Measurements from ENCODE around the gene OR8B12.

Gene OR8B12

GRCh38 chr11:124569697-124570096 is 26.2 kb upstream of the OR8B12 start, which contains the start of gene OR8A1:
TSS of gene OR8A1 (plus strand) at chr11:124569997. CDS start at chr11:124570120, 123 bp downstream.
- no peak for ATAC-seq
- TF ChIP-seq OSR1 (CRISPR knock-in tag; IDR thresholded peaks at IDR 0.05) (no peak), CREB5 (CRISPR knock-in tag; IDR thresholded peaks at IDR 0.05; ENCODE audit: low read depth) (no peak), ISL1 (CRISPR knock-in tag; IDR thresholded peaks at IDR 0.05) (no peak), TSHZ2 (CRISPR knock-in tag; IDR thresholded peaks at IDR 0.05) (no peak), ARNTL (CRISPR knock-in tag; IDR thresholded peaks at IDR 0.05; ENCODE audit: borderline replicate concordance, low read depth) (no peak), ESRRG (CRISPR knock-in tag; IDR thresholded peaks at IDR 0.05) (no peak), PPARA (CRISPR knock-in tag; IDR thresholded peaks at IDR 0.05; ENCODE audit: borderline replicate concordance) (no peak), CSDC2 (CRISPR knock-in tag; IDR thresholded peaks at IDR 0.05) (no peak), TOX (CRISPR knock-in tag; IDR thresholded peaks at IDR 0.05; ENCODE audit: borderline replicate concordance) (no peak), PATZ1 (CRISPR knock-in tag; IDR thresholded peaks at IDR 0.05; ENCODE audit: borderline replicate concordance) (no peak), ZFP30 (CRISPR knock-in tag; IDR thresholded peaks at IDR 0.05) (no peak), TCF4 (CRISPR knock-in tag; IDR thresholded peaks at IDR 0.05; ENCODE audit: borderline replicate concordance) (no peak), RARB (CRISPR knock-in tag; IDR thresholded peaks at IDR 0.05) (no peak), GLIS3 (CRISPR knock-in tag; IDR thresholded peaks at IDR 0.05) (no peak), ZNF70 (CRISPR knock-in tag; IDR thresholded peaks at IDR 0.05) (no peak), ZC3H10 (CRISPR knock-in tag; IDR thresholded peaks at IDR 0.05) (no peak), POU6F1 (CRISPR knock-in tag; IDR thresholded peaks at IDR 0.05; ENCODE audit: borderline replicate concordance, low read depth) (no peak), ZFP3 (CRISPR knock-in tag; IDR thresholded peaks at IDR 0.05) (no peak), ZNF8 (CRISPR knock-in tag; IDR thresholded peaks at IDR 0.05) (no peak), CSRNP3 (CRISPR knock-in tag; IDR thresholded peaks at IDR 0.05) (no peak)

- no peak for ATAC-seq
- TF ChIP-seq PATZ1 (CRISPR knock-in tag; IDR thresholded peaks at IDR 0.05; ENCODE audit: borderline replicate concordance) (no peak), ZNF565 (CRISPR knock-in tag; conservative IDR thresholded peaks at IDR 0.05; ENCODE audit: low read depth) (no peak), CSDC2 (CRISPR knock-in tag; IDR thresholded peaks at IDR 0.05) (no peak), OSR1 (CRISPR knock-in tag; IDR thresholded peaks at IDR 0.05) (no peak), ESRRG (CRISPR knock-in tag; IDR thresholded peaks at IDR 0.05) (no peak)
Measured at GRCh38 chr11:124556828-124557227, 13.4 kb upstream of the OR8B12 start.

All from SK-N-SH treated with all-trans-retinoic acid at 6 μM for 48 hours (cell line).